Epithelial cell of proximal tubule (primary cell): ENCODE data around the gene PTPRN2. TPM values are rescaled to one million over a fixed set of nuclear protein-coding genes. Genes with fewer than 3 reads are reported as not detected.

Source experiments
- DNase-seq: peaks from one replicate; pipeline ENCODE4 v3.0.0-alpha.2; 2011; ENCODE audit warnings: low read depth
- H3K4me3 ChIP-seq: 2 replicates; pipeline ENCODE4 v1.5.1; 2011; ENCODE audit warnings: low read depth, mild to moderate bottlenecking, low read length
- CTCF ChIP-seq: conservative IDR thresholded peaks from 2 replicates; pipeline ENCODE4 v1.5.1; 2012; ENCODE audit warnings: low read depth, mild to moderate bottlenecking, low read length
- total RNA-seq: library from RNA; depleted of rRNA; stranded (reverse); fragments of >200 nt; gene quantifications from 2 replicates; pipeline ENCODE4 v1.2.3, GENCODE V29; 2015

Gene PTPRN2
- total RNA-seq, 1 donor from 2014 or later, result 2.8 TPM

- no peak overlapping the region for H3K4me3 ChIP-seq
- no peak for DNase-seq
- no peak for TF ChIP-seq CTCF
These were observed 338.8 kb downstream of the PTPRN2 start for GRCh38 chr7:158248816-158249215.

GRCh38 chr7:158247758-158248487 is 339.7 kb downstream of the PTPRN2 start:
- no peak overlapping the region for H3K4me3 ChIP-seq
- no peak for DNase-seq
- no peak for TF ChIP-seq CTCF

- DNase-seq, result no peak
- H3K4me3 ChIP-seq, result no peak overlapping the region
- TF ChIP-seq CTCF, result no peak
These were observed 340.5 kb downstream of the PTPRN2 start for GRCh38 chr7:158246960-158247673.

- DNase-seq, result no peak
- no peak overlapping the region for H3K4me3 ChIP-seq
- TF ChIP-seq CTCF, result no peak
These were observed 341.2 kb downstream of the PTPRN2 start for GRCh38 chr7:158246272-158246959.

GRCh38 chr7:158245724-158246041 is 341.9 kb downstream of the PTPRN2 start:
- DNase-seq, result no peak
- TF ChIP-seq CTCF, result no peak
- H3K4me3 ChIP-seq, result no peak overlapping the region

- H3K4me3 ChIP-seq, result no peak overlapping the region
- no peak for TF ChIP-seq CTCF
These were observed 342.5 kb downstream of the PTPRN2 start for GRCh38 chr7:158244873-158245723.

More at GRCh38 chr7:158244873-158245723, 342.5 kb downstream of the PTPRN2 start:
- DNase-seq, result no peak
